GM12878 (cell line): ENCODE measurements around the gene KDM5C. TPM values are rescaled to one million over a fixed set of nuclear protein-coding genes. Genes with fewer than 3 reads are reported as not detected.

ENCODE experiments used
- ATAC-seq: fragments of 200-7000 bp; cut with Tn5 transposase; 3 replicates; pipeline ENCODE4 v1.9.1; 2020; ENCODE audit warnings: mild to moderate bottlenecking, moderate library complexity
- BruUV-seq: library from RNA; stranded (reverse); fragments of 400-500 nt; replicated peaks from 2 replicates; lab custom pipeline; 2021; lab: Mats Ljungman, UMichigan
- CTCF ChIA-PET: fragments of 300-600 bp; sonication (Branson Sonifier 250); formaldehyde crosslinking; extraction: SDS; loops from one replicate; lab custom pipeline; 2021; ENCODE audit warnings: inconsistent platforms; lab: Yijun Ruan, JAX
- POLR2A ChIA-PET: fragments of 350-600 bp; formaldehyde crosslinking; extraction: SDS; loops from one replicate; lab custom pipeline; 2021; ENCODE audit warnings: inconsistent platforms; lab: Charles Lee
- RAD21 ChIA-PET: fragments of 300-600 bp; sonication (Branson Sonifier 250); formaldehyde crosslinking; loops from one replicate; lab custom pipeline; 2023; ENCODE audit warnings: antibody characterized with exemption; ENCODE audit not compliant: unreplicated experiment; lab: Charles Lee
- SMC1A ChIA-PET: fragments of 300-600 bp; sonication (Branson Sonifier 250); formaldehyde crosslinking; loops from one replicate; lab custom pipeline; 2023; ENCODE audit not compliant: unreplicated experiment, uncharacterized antibody; lab: Charles Lee
- DNase-seq: peaks from one replicate; pipeline ENCODE4 v3.0.0-alpha.2; 2011; ENCODE audit warnings: low read depth, low spot score
- FAIRE-seq: peaks from 3 replicates; lab custom pipeline; 2011; peaks lifted over from hg19 to GRCh38; lab: Jason Lieb, UNC
- H2AFZ ChIP-seq: 2 replicates; pipeline ENCODE4 v1.6.0; 2011; ENCODE audit warnings: low read depth, low read length, control low read depth; ENCODE audit not compliant: control insufficient read depth
- H3K27ac ChIP-seq: 2 replicates; pipeline ENCODE4 v1.5.1; 2011; ENCODE audit warnings: control low read depth; ENCODE audit not compliant: control insufficient read depth, insufficient read depth
- H3K27me3 ChIP-seq, 2 experiments: replicated peaks in 1 of 2; 2 replicates each; pipeline versions ENCODE4 v1.6.0 to v1.6.1; 2011; ENCODE audit warnings: low read length in 1 of 2; ENCODE audit not compliant: control insufficient read depth in 2 of 2, insufficient read depth in 2 of 2
- H3K36me3 ChIP-seq, 2 experiments: 2 replicates each; pipeline ENCODE4 v1.5.1; 2011; ENCODE audit warnings: low read length in 1 of 2; ENCODE audit not compliant: control insufficient read depth in 2 of 2, insufficient read depth in 2 of 2
- H3K4me1 ChIP-seq: 2 replicates; pipeline ENCODE4 v1.6.1; 2011; ENCODE audit warnings: mild to moderate bottlenecking, low read length, moderate library complexity, mixed read lengths; ENCODE audit not compliant: control insufficient read depth, insufficient read depth
- H3K4me2 ChIP-seq: 2 replicates; pipeline ENCODE4 v1.6.0; 2011; ENCODE audit warnings: control low read depth; ENCODE audit not compliant: control insufficient read depth, insufficient read depth
- H3K4me3 ChIP-seq: fragments of 200-600 bp; sonication (generic); 2 replicates; pipeline ENCODE4 v1.5.1; 2016
- H3K79me2 ChIP-seq: 2 replicates; pipeline ENCODE4 v1.6.0; 2011; ENCODE audit warnings: low read length; ENCODE audit not compliant: control insufficient read depth, insufficient read depth
- H3K9ac ChIP-seq: 2 replicates; pipeline ENCODE4 v1.8.0; 2011; ENCODE audit warnings: low read length, control low read depth, mixed read lengths; ENCODE audit not compliant: control insufficient read depth, insufficient read depth
- H3K9me3 ChIP-seq: replicated peaks from 3 replicates; pipeline ENCODE4 v1.5.1; 2011; ENCODE audit warnings: mild to moderate bottlenecking, low read length; ENCODE audit not compliant: control insufficient read depth, insufficient read depth
- H4K20me1 ChIP-seq: 2 replicates; pipeline ENCODE4 v1.6.0; 2011; ENCODE audit not compliant: control insufficient read depth, insufficient read depth
- BACH1 ChIP-seq: fragments of 450-650 bp; IDR thresholded peaks from 2 replicates; pipeline ENCODE4 v1.6.1; 2017; ENCODE audit warnings: mild to moderate bottlenecking, borderline replicate concordance
- EZH2 ChIP-seq: IDR thresholded peaks from 2 replicates; pipeline ENCODE4 v1.6.1; 2012; ENCODE audit warnings: low read depth, mild to moderate bottlenecking, control low read depth, inconsistent platforms, low read length, borderline replicate concordance; ENCODE audit not compliant: control insufficient read depth
- FOXK2 ChIP-seq: fragments of 450-650 bp; IDR thresholded peaks from 2 replicates; pipeline ENCODE4 v1.6.1; 2017; ENCODE audit warnings: mild to moderate bottlenecking, moderate library complexity
- HDAC2 ChIP-seq: fragments of 200-600 bp; sonication (generic); IDR thresholded peaks from 2 replicates; pipeline ENCODE4 v1.6.1; 2017
- HDAC6 ChIP-seq: fragments of 200-600 bp; sonication (generic); IDR thresholded peaks from one replicate; pipeline ENCODE4 v1.8.0; 2017; ENCODE audit warnings: antibody characterized with exemption; ENCODE audit not compliant: unreplicated experiment
- POLR2A ChIP-seq: IDR thresholded peaks from 2 replicates; pipeline ENCODE4 v1.6.1; 2011; ENCODE audit warnings: low read depth, mild to moderate bottlenecking, low read length
- POLR2AphosphoS5 ChIP-seq: IDR thresholded peaks from 2 replicates; pipeline ENCODE4 v1.6.1; 2011; ENCODE audit warnings: mild to moderate bottlenecking, low read length, inconsistent platforms
- SMC3 ChIP-seq: IDR thresholded peaks from 2 replicates; pipeline ENCODE4 v1.6.1; 2011; ENCODE audit warnings: low read length, improper control_type of control experiment, borderline replicate concordance
- STAT1 ChIP-seq: fragments of 450-650 bp; conservative IDR thresholded peaks from 2 replicates; pipeline ENCODE4 v1.6.1; 2014; ENCODE audit warnings: antibody characterized with exemption, mild to moderate bottlenecking
- ZNF274 ChIP-seq: IDR thresholded peaks from one replicate; pipeline ENCODE4 v1.8.0; 2011; ENCODE audit not compliant: insufficient read length, insufficient read depth
- WGBS: methylation state at CpG from one replicate; pipeline ENCODE4 v1.1.6; 2016; ENCODE audit warnings: low lambda C conversion rate; ENCODE audit not compliant: insufficient replicate concordance, insufficient coverage; ENCODE audit errors: missing lambda C conversion rate; 5-methylcytosine and 5-hydroxymethylcytosine counted together
- in situ Hi-C: fragments of 300-500 bp; cut with MboI; formaldehyde crosslinking; loops from 9 replicates; pipeline ENCODE4 v1.14.3; 2018; ENCODE audit warnings: mixed read lengths
- intact Hi-C: fragments of 100-400 bp; cut with micrococcal nuclease; formaldehyde crosslinking; loops from one replicate; pipeline ENCODE4 v1.14.2; 2022; ENCODE audit not compliant: unreplicated experiment
- polyA plus RNA-seq, 11 experiments: library from polyadenylated mRNA; depleted of rRNA in 4 of 11; unstranded in 6 of 11; stranded (reverse) in 5 of 11; fragments of >200 nt; fragmentation: Nextera tagmentation in 4 of 11; fragmentation: Illumina TruSeq in 1 of 11; extraction: Ambion mirVana in 4 of 11; extraction: Trizol in 1 of 11; gene quantifications; 1 replicate in 1 of 11; 2 replicates in 10 of 11; pipeline versions ENCODE4 v1.2.1 to v1.2.3, GENCODE V29; 2011 to 2016; ENCODE audit warnings: inconsistent platforms in 2 of 11, missing spikeins in 2 of 11, low read depth in 1 of 11
- total RNA-seq, 4 experiments: library from RNA; depleted of rRNA in 3 of 4; stranded (reverse); fragments of >200 nt in 3 of 4; fragmentation: Illumina TruSeq in 1 of 4; extraction: Trizol in 1 of 4; gene quantifications; 2 replicates each; pipeline versions ENCODE4 v1.2.1 to v1.2.3, GENCODE V29; 2013 to 2021
- TF ChIP-seq, protein P1 (sequence below): IDR thresholded peaks from 2 replicates; pipeline ENCODE4 v1.6.1; 2011; ENCODE audit warnings: borderline replicate concordance, low read depth, mild to moderate bottlenecking, moderate library complexity, mixed read lengths, low read length; ENCODE audit not compliant: insufficient read depth; ENCODE audit errors: extremely low read length
- TF ChIP-seq, protein P2 (sequence below): IDR thresholded peaks from 2 replicates; pipeline ENCODE4 v1.6.1; 2011; ENCODE audit warnings: borderline replicate concordance, low read depth, mild to moderate bottlenecking, moderate library complexity, low read length; ENCODE audit not compliant: insufficient read depth, poor library complexity, severe bottlenecking

The KDM5C gene
- total and polyA plus RNA-seq, 10 of the 15 experiments (the other 5 are each of a cell fraction or from before 2014, with no cell fraction given): 1.5 to 110 (median 53.0) TPM

DNA sequence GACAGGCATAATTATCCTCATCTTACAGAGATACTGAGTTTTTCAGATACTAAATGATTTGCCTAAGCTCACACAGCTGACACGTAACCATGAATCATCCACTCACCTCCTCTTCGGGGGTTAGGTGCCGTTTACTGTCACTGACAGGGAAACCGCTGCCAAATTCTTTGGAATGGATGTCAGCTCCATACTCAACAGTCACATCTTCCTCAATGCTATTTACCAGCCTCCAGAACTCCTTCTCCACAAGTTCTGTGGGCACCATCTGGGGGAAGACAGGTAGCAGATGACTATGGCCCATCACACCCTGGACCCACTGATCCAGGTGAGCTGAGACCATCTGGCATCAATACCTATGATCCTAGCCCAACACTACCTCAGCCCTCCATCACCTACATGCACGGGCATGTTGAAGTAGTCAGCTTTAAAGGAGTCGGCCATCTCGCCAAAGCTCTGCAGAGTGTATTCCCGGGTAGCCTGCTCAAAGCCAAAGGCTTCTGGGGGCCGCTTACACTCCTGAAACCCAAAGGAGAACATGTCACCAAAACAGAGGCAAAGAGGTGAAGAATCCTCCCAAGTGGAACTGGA lies 13.5 kb downstream of the KDM5C start:
- no peak for FAIRE-seq
- SMC1A ChIA-PET: no interaction called here

DNA sequence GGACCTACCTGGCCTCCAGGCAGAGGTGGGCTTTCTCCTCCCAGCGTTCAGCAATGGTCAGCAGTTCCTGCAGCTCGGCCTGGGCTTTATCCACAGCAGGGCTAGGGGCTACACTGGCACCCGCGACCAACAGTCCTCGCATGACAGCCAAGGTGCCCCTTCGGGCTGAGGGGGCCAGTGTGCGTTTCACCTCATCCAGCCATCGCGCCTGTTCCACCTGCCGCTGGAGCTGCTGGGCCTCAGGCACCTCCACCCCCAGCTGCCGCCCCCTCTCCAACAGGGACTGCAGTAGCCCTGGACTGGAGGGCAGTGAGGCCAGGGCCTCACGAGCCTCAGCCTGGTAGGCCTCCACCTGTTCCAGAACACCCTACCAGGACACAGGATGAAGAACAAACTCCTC lies 28.3 kb downstream of the KDM5C start:
- H3K4me1 ChIP-seq: no peaks in the 10 kb centered on the region
- SMC1A ChIA-PET: no interaction called here

More for the DNA sequence above, 13.5 kb downstream of the KDM5C start:
- ATAC-seq (no peak), DNase-seq (no peak)
- ChIA-PET CTCF (no interaction called here), RAD21 (no interaction called here), POLR2A (no interaction called here)
- H3K4me2 ChIP-seq: no peak overlapping the region
- H3K4me1 ChIP-seq: no peaks in the 10 kb centered on the region
- H3K9ac ChIP-seq: no peak overlapping the region
- intact Hi-C loops: no loop called here
- H3K27me3 ChIP-seq: no peaks in the 10 kb centered on the region
- H3K9me3 ChIP-seq: no peaks in the 10 kb centered on the region
- in situ Hi-C loops: no loop called here
- no peak overlapping the region for H2AFZ ChIP-seq
- H3K36me3 ChIP-seq: peaks cover 35 to 46% of the 10 kb centered on the region in 2 experiments
- H3K79me2 ChIP-seq: no peaks in the 10 kb centered on the region
- H3K4me3 ChIP-seq: no peak overlapping the region
- WGBS: 98% methylated on average over 9 of the region's 9 CpGs
- no TSS peak for BruUV-seq
- H3K27ac ChIP-seq: no peak overlapping the region
- TF ChIP-seq BACH1: no peak
- TF ChIP-seq EZH2: no peak
- TF ChIP-seq, all 136 proteins: peak for 0
- H4K20me1 ChIP-seq: no peaks in the 10 kb centered on the region; the same call in 1 of the 2 replicates

More for the DNA sequence above, 28.3 kb downstream of the KDM5C start:
- Histone ChIP-seq H4K20me1 (no peaks in the 10 kb centered on the region), H3K36me3 (peaks cover 47 to 54% of the 10 kb centered on the region in 2 experiments), H2AFZ (no peak overlapping the region), H3K9me3 (no peaks in the 10 kb centered on the region), H3K4me2 (no peak overlapping the region), H3K79me2 (no peaks in the 10 kb centered on the region), H3K27ac (no peak overlapping the region), H3K27me3 (no peaks in the 10 kb centered on the region), H3K4me3 (no peak overlapping the region), H3K9ac (no peak overlapping the region)
- ChIA-PET CTCF (no interaction called here), RAD21 (no interaction called here), POLR2A (interaction anchor here (0.6 kb wide), 1 partner anchor 44 kb away, joined by 3 read pairs; no protein-coding TSS in a partner anchor)
- 97% methylated on average over 12 of the region's 12 CpGs for WGBS
- no TSS peak for BruUV-seq
- FAIRE-seq (no peak), ATAC-seq (no peak), DNase-seq (no peak)
- TF ChIP-seq SMC3: no peak
- TF ChIP-seq, protein P1, sequence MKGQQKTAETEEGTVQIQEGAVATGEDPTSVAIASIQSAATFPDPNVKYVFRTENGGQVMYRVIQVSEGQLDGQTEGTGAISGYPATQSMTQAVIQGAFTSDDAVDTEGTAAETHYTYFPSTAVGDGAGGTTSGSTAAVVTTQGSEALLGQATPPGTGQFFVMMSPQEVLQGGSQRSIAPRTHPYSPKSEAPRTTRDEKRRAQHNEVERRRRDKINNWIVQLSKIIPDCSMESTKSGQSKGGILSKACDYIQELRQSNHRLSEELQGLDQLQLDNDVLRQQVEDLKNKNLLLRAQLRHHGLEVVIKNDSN: no peak
- TF ChIP-seq STAT1: no peak
- TF ChIP-seq, protein P2, sequence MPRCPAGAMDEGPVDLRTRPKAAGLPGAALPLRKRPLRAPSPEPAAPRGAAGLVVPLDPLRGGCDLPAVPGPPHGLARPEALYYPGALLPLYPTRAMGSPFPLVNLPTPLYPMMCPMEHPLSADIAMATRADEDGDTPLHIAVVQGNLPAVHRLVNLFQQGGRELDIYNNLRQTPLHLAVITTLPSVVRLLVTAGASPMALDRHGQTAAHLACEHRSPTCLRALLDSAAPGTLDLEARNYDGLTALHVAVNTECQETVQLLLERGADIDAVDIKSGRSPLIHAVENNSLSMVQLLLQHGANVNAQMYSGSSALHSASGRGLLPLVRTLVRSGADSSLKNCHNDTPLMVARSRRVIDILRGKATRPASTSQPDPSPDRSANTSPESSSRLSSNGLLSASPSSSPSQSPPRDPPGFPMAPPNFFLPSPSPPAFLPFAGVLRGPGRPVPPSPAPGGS: no peak
- peak; percentile 10; the same call in 1 of the 2 replicates for TF ChIP-seq POLR2AphosphoS5
- TF ChIP-seq HDAC2: no peak
- TF ChIP-seq HDAC6: no peak
- TF ChIP-seq ZNF274: no peak
- TF ChIP-seq FOXK2: no peak
- peak; percentile 57 for TF ChIP-seq POLR2A
- in situ Hi-C loops: no loop called here
- intact Hi-C loops: no loop called here
